ENCODE measurements around the gene TRIM47. TPM values are rescaled to one million over a fixed set of nuclear protein-coding genes. Genes with fewer than 3 reads are reported as not detected.

TRIM47 gene
- total and polyA plus RNA-seq, 2 of the 13 experiments (the other 11 are each of a cell fraction or from before 2014, with no cell fraction given), result 33.5 to 82.0 TPM

DNA sequence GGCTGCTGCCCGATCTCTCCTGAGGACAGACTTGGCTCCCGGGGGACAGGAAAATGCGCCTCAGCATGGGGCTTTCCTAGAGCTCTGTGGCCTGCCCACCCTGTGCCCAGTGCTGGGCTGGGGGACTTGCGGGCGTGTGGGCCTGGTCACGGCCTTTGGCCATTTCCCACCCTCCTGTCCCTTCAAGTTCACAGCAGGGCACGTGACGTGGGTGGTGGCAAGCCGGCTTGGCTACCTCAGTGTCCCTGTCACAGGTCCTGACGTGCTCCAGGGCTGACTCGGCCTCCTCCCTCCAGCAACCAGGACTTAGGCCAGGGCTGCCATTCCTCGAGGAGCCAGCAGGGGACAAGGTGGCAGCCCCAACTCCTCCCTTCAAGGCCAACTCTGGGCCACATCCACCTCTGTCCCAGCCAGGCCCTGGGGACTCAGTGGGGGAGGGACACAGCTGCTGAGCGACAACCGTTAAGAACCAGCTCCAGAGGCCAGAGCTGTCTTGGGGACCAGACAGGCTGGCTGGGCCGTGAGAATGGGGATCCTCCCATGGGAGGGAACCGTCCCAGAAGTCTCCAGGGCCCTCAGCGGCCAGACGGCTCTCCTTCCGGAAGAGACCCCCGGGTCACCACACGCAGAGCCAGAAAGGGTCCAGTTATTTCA, 33.2 kb downstream of the TRIM47 start (continued):
- TF ChIP-seq MLX (CRISPR knock-in tag; IDR thresholded peaks at IDR 0.05) (peak; percentile 51; the same call in 1 of the 2 replicates), HNRNPK (IDR thresholded peaks at IDR 0.05; ENCODE audit: low read depth, low read length, poor library complexity, severe bottlenecking) (no peak), BCL6 (CRISPR knock-in tag; IDR thresholded peaks at IDR 0.05) (peak; percentile 57; the same call in 1 of the 2 replicates), HCFC1 (IDR thresholded peaks at IDR 0.05; ENCODE audit: low read depth, low read length) (no peak), E2F1 (CRISPR knock-in tag; IDR thresholded peaks at IDR 0.05) (no peak), GABPB1 (CRISPR knock-in tag; IDR thresholded peaks at IDR 0.05) (peak; percentile 48; the same call in 1 of the 2 replicates), NFYC (CRISPR knock-in tag; IDR thresholded peaks at IDR 0.05) (no peak; the same call in 1 of the 2 replicates), HDAC6 (IDR thresholded peaks at IDR 0.05; ENCODE audit: low read depth, low read length) (no peak), PRDM10 (CRISPR knock-in tag; IDR thresholded peaks at IDR 0.05; ENCODE audit: low read depth) (peak; percentile 78; the same call in 1 of the 2 replicates), FOSL1 (CRISPR knock-in tag; IDR thresholded peaks at IDR 0.05; ENCODE audit: borderline replicate concordance) (no peak), KLF9 (CRISPR knock-in tag; IDR thresholded peaks at IDR 0.05; ENCODE audit: low read depth) (0 out of 2 replicates have a peak, but pooled peaks have one; percentile 58), ZNF333 (CRISPR knock-in tag; IDR thresholded peaks at IDR 0.05; ENCODE audit: borderline replicate concordance) (peak; percentile 36; the same call in 1 of the 2 replicates), JDP2 (CRISPR knock-in tag; IDR thresholded peaks at IDR 0.05; ENCODE audit: borderline replicate concordance) (no peak), REL (CRISPR knock-in tag; conservative IDR thresholded peaks at IDR 0.05) (no peak), ZNF558 (CRISPR knock-in tag; IDR thresholded peaks at IDR 0.05; ENCODE audit: borderline replicate concordance) (no peak), GATA4 (IDR thresholded peaks at IDR 0.05; ENCODE audit: borderline replicate concordance, low read depth) (no peak), PHF8 (CRISPR knock-in tag; IDR thresholded peaks at IDR 0.05) (peak; percentile 40), ZFP82 (CRISPR knock-in tag; IDR thresholded peaks at IDR 0.05; ENCODE audit: borderline replicate concordance) (no peak), KLF16 (CRISPR knock-in tag; IDR thresholded peaks at IDR 0.05) (peak in 1 of 2 experiments; percentile 33; a peak in 1 of 4 replicates), LCORL (IDR thresholded peaks at IDR 0.05) (no peak), LCORL (CRISPR knock-in tag; IDR thresholded peaks at IDR 0.05) (peak; percentile 86), JARID2 (CRISPR knock-in tag; IDR thresholded peaks at IDR 0.05; ENCODE audit: insufficient replicate concordance) (peak; percentile 37), SMYD3 (CRISPR knock-in tag; IDR thresholded peaks at IDR 0.05) (no peak)
- TF ChIP-seq, protein P1, sequence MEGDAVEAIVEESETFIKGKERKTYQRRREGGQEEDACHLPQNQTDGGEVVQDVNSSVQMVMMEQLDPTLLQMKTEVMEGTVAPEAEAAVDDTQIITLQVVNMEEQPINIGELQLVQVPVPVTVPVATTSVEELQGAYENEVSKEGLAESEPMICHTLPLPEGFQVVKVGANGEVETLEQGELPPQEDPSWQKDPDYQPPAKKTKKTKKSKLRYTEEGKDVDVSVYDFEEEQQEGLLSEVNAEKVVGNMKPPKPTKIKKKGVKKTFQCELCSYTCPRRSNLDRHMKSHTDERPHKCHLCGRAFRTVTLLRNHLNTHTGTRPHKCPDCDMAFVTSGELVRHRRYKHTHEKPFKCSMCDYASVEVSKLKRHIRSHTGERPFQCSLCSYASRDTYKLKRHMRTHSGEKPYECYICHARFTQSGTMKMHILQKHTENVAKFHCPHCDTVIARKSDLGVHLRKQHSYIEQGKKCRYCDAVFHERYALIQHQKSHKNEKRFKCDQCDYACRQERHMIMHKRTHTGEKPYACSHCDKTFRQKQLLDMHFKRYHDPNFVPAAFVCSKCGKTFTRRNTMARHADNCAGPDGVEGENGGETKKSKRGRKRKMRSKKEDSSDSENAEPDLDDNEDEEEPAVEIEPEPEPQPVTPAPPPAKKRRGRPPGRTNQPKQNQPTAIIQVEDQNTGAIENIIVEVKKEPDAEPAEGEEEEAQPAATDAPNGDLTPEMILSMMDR (CRISPR knock-in tag; IDR thresholded peaks at IDR 0.05), result peak; percentile 90

Measured in HepG2 (cell line).